PC-9 (cell line): ENCODE data around the gene NGB. TPM values are rescaled to one million over a fixed set of nuclear protein-coding genes. Genes with fewer than 3 reads are reported as not detected.

ENCODE experiments used
- BruUV-seq: library from RNA; stranded (reverse); fragments of 400-500 nt; replicated peaks from 2 replicates; lab custom pipeline; 2021; lab: Mats Ljungman, UMichigan
- CTCF ChIA-PET: fragments of 300-600 bp; sonication (Branson Sonifier 250); formaldehyde crosslinking; loops from one replicate; lab custom pipeline; 2022; ENCODE audit warnings: antibody characterized with exemption; lab: Charles Lee
- POLR2A ChIA-PET: fragments of 300-600 bp; sonication (Branson Sonifier 250); formaldehyde crosslinking; loops from one replicate; lab custom pipeline; 2022; ENCODE audit warnings: antibody characterized with exemption; ENCODE audit not compliant: unreplicated experiment; lab: Charles Lee
- DNase-seq, 2 experiments: peaks; one replicate each; pipeline versions ENCODE4 v3.0.0 to v3.0.0-alpha.2; 2015 to 2022; ENCODE audit warnings: mixed read lengths in 1 of 2
- H2AFZ ChIP-seq: fragments of 200-600 bp; sonication (generic); 2 replicates; pipeline ENCODE4 v1.8.1; 2017; ENCODE audit warnings: antibody characterized with exemption
- H3F3A ChIP-seq: fragments of 200-600 bp; sonication (generic); 2 replicates; pipeline ENCODE4 v1.8.1; 2017; ENCODE audit warnings: antibody characterized with exemption, mild to moderate bottlenecking, low read depth; ENCODE audit not compliant: insufficient read depth
- H3K27ac ChIP-seq: fragments of 200-600 bp; sonication (generic); 2 replicates; pipeline ENCODE4 v1.6.1; 2016; ENCODE audit warnings: mixed run types
- H3K27me3 ChIP-seq: fragments of 200-600 bp; sonication (generic); 2 replicates; pipeline ENCODE4 v1.6.1; 2016; ENCODE audit warnings: low read depth, mixed run types; ENCODE audit not compliant: insufficient read depth
- H3K36me3 ChIP-seq: fragments of 200-600 bp; sonication (generic); 2 replicates; pipeline ENCODE4 v1.6.1; 2016; ENCODE audit warnings: low read depth, mixed run types
- H3K4me1 ChIP-seq: fragments of 200-600 bp; sonication (generic); replicated peaks from 2 replicates; pipeline ENCODE4 v1.6.1; 2016; ENCODE audit warnings: mixed run types; ENCODE audit not compliant: insufficient read depth
- H3K4me2 ChIP-seq: fragments of 200-600 bp; sonication (generic); 2 replicates; pipeline ENCODE4 v1.6.1; 2017; ENCODE audit warnings: mixed run types
- H3K4me3 ChIP-seq: fragments of 200-600 bp; sonication (generic); 2 replicates; pipeline ENCODE4 v1.6.1; 2016; ENCODE audit warnings: mixed run types
- H3K79me2 ChIP-seq: fragments of 200-600 bp; sonication (generic); 2 replicates; pipeline ENCODE4 v1.6.1; 2017; ENCODE audit warnings: low read depth, mixed run types
- H3K9me2 ChIP-seq: fragments of 200-600 bp; sonication (generic); 2 replicates; pipeline ENCODE4 v1.8.1; 2017; ENCODE audit warnings: mild to moderate bottlenecking; ENCODE audit not compliant: insufficient read depth
- H3K9me3 ChIP-seq: fragments of 200-600 bp; sonication (generic); 2 replicates; pipeline ENCODE4 v1.8.1; 2016; ENCODE audit warnings: low read depth; ENCODE audit not compliant: insufficient read depth
- H4K20me1 ChIP-seq: fragments of 200-600 bp; sonication (generic); 2 replicates; pipeline ENCODE4 v1.8.1; 2017; ENCODE audit not compliant: insufficient read depth
- CTCF ChIP-seq: fragments of 200-600 bp; sonication (generic); conservative IDR thresholded peaks from 2 replicates; pipeline ENCODE4 v1.6.1; 2017; ENCODE audit warnings: mixed run types, antibody characterized with exemption, mild to moderate bottlenecking, moderate library complexity
- EZH2 ChIP-seq: fragments of 200-600 bp; sonication (generic); IDR thresholded peaks from 2 replicates; pipeline ENCODE4 v1.8.0; 2017; ENCODE audit warnings: antibody characterized with exemption, low read depth
- intact Hi-C: fragments of 100-400 bp; cut with micrococcal nuclease; formaldehyde crosslinking; loops from one replicate; pipeline ENCODE4 v1.10.0; 2022; ENCODE audit not compliant: unreplicated experiment
- total RNA-seq: library from RNA; stranded (reverse); gene quantifications from 2 replicates; pipeline ENCODE4 v1.2.3, GENCODE V29; 2021

Gene NGB
- total RNA-seq, 1 experiment from 2014 or later = not detected

DNA sequence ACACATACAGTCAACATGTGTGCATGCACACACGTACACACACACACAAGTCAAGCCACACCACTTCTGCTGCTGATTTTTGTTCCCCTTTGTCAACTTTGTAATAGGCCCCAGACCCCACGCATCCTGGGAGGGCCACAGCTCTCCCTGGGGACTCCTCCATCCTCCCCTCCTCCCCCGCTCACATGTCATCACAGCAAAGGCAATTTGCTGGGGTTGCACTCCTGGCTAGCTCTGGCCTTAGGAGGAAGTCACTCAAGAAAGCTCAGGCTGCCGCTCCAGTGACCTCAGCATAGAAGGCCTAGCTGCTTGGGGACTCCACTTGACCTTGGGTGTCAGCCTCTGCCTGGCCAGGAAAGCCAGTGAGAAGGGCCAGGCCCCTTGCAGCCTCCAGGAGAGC lies 27.2 kb downstream of the NGB start:
- no peak for DNase-seq
- Histone ChIP-seq H3K4me3 (no peak overlapping the region), H4K20me1 (no peaks in the 10 kb centered on the region), H3K79me2 (no peaks in the 10 kb centered on the region), H3K4me2 (no peak overlapping the region), H3K9me2 (no peaks in the 10 kb centered on the region), H2AFZ (no peak overlapping the region), H3K4me1 (no peaks in the 10 kb centered on the region), H3K27me3 (peaks cover 99% of the 10 kb centered on the region), H3K9me3 (no peaks in the 10 kb centered on the region), H3K36me3 (no peaks in the 10 kb centered on the region), H3F3A (no peaks in the 10 kb centered on the region), H3K27ac (no peak overlapping the region)
- intact Hi-C loops = no loop called here
- BruUV-seq = no TSS peak
- ChIA-PET CTCF (no interaction called here), POLR2A (no interaction called here)
- TF ChIP-seq CTCF (no peak), EZH2 (no peak)

GRCh38 chr14:77242752-77243151 lies 28.3 kb downstream of the NGB start:
- ChIA-PET CTCF (no interaction called here), POLR2A (no interaction called here)
- Histone ChIP-seq H3K4me3 (no peak overlapping the region), H3K27me3 (peaks cover 99% of the 10 kb centered on the region), H3K79me2 (no peaks in the 10 kb centered on the region), H4K20me1 (no peaks in the 10 kb centered on the region), H3K4me2 (no peak overlapping the region), H3F3A (no peaks in the 10 kb centered on the region), H3K27ac (no peak overlapping the region), H3K36me3 (no peaks in the 10 kb centered on the region), H3K4me1 (no peaks in the 10 kb centered on the region), H3K9me3 (no peaks in the 10 kb centered on the region), H3K9me2 (no peaks in the 10 kb centered on the region), H2AFZ (no peak overlapping the region)
- intact Hi-C loops = no loop called here
- TF ChIP-seq EZH2 (no peak), CTCF (no peak)
- DNase-seq = no peak
- BruUV-seq = no TSS peak

DNA sequence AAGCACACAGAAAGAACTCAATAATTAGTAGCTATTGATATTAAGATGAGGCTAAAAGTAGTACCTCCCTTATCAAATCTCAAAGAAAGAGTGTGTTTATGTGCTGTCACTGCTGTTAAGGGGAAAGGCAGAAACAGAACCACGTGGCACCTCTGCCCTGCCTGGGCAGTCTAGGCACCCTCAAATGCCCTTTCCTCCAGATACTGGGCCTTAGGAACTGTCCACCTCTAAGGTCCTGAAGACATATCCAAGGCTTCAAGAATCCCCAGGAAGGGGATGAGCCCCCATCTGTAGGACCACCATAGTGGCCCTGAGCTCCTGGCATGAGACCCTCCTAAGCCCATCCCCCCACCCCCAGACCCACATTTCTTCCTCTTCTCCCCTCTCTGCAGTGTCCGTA lies 29.1 kb downstream of the NGB start:
- BruUV-seq = no TSS peak
- no peak overlapping the region for H2AFZ ChIP-seq
- no peaks in the 10 kb centered on the region for H3K4me1 ChIP-seq
- H3K27ac ChIP-seq = no peak overlapping the region
- H3F3A ChIP-seq = no peaks in the 10 kb centered on the region
- no peak overlapping the region for H3K4me2 ChIP-seq
- TF ChIP-seq EZH2 (no peak), CTCF (no peak)
- H3K27me3 ChIP-seq = peaks cover 99% of the 10 kb centered on the region
- no peak for DNase-seq
- intact Hi-C loops = no loop called here
- ChIA-PET CTCF (no interaction called here), POLR2A (no interaction called here)
- H3K79me2 ChIP-seq = no peaks in the 10 kb centered on the region
- H4K20me1 ChIP-seq = no peaks in the 10 kb centered on the region
- H3K36me3 ChIP-seq = no peaks in the 10 kb centered on the region
- no peaks in the 10 kb centered on the region for H3K9me2 ChIP-seq
- H3K9me3 ChIP-seq = no peaks in the 10 kb centered on the region
- H3K4me3 ChIP-seq = no peak overlapping the region
